ENCODE measurements around the gene AMIGO2.
"Not testable (repeated sequence)": the region's sequence is repeated elsewhere in the genome, so short reads cannot be mapped to it uniquely, and the experiment has no call there.

Gene AMIGO2

GRCh38 chr12:47074757-47075156 lies 5.0 kb downstream of the AMIGO2 start:
- no peak for DNase-seq (ENCODE audit: low read depth in 2 of 2)

- DNase-seq (ENCODE audit: low read depth in 2 of 2) = no peak
These were observed 5.8 kb downstream of the AMIGO2 start for GRCh38 chr12:47073951-47074350.

GRCh38 chr12:47071241-47071852 lies 8.4 kb downstream of the AMIGO2 start:
- no peak for DNase-seq (ENCODE audit: low read depth in 2 of 2)

DNA sequence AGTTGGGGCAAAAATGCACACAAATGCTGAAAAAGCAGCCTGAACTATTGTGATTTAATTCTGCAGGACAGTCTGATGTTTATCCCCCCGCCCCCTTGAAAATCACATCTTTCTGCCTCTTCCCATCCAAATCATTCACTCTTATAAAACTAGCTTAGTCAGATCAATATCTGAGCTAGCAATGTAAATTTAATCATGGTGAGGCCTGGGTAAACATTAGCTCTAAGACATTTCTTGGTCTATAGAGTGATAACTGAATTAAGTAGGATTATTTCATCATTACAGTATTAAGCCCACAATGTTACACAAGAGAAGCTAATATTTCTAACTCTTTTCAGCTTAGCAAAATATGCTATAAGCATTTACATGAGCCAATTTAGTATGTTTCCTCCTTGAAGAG lies 9.4 kb downstream of the AMIGO2 start:
- DNase-seq (ENCODE audit: low read depth in 2 of 2) = no peak

DNA sequence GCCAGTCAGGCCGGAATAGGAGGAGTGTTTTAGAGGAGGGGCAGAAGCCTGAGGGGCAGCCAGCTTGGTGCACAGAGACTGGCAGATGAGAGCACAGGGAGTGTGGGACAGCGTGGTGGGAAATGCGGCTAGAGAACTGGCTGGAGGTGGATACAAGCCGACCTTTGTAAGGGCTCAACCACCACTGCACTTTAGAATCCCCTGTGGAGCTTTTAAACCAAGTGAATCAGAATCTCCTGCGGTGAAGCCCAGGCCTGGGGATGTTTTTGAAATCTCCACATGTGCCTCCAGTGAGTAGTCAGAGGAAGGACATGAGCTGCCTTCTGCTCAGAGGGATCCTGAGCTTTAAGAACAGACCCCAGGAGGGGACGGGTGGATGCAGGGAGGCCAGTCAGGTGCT lies 11.2 kb downstream of the AMIGO2 start:
- no peak for DNase-seq (ENCODE audit: low read depth in 2 of 2)

DNA sequence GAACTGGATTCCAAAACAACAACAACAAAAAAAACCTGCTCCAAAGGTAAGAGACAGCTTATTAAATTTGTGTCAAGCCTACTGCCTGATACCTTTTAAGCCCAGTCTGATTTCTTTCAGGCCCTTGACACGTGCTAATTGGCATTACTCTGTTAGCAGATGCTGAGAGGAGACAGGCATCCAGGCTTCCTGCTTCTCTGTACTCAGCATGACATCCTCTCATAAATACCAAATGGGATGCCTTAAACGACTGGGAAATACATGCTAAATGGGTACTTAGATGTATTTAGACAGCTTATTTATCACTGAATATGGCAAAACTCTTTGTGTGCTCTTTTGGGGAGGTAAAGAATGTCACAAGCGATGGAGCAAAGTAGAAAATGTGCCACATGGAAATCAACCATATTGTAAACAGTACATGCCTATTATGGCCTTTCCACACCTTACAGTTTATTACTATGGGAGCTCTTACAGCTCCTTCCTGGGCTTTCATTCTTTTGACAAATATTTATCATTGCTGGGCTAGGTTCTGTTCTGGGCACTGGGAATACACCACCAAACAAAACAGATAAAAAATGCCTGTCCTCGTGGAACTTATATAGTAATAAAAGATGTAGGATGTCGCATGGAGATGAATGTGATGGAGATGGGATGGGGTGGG lies 11.9 kb downstream of the AMIGO2 start:
- DNase-seq (ENCODE audit: low read depth in 2 of 2) = no peak

DNA sequence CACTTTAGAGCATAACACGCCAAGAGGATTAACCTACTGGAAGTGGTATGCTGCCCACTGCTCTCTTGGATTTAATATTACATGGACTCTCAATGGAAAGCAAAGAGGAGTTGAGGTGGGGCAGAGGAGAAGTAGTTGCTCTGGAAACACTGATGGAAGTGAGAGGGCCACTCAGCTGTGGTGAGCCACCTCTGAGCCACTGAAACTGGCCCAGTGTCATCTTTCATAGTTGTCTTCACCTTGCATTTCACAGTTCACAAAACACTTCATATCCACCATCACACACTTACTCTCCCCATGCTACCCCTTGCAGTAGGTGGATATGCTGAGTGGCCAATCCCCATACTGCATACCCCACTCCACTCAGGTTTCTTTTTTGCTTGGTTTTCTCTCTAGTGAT lies 12.6 kb downstream of the AMIGO2 start:
- DNase-seq (ENCODE audit: low read depth in 2 of 2) = peak; percentile 25 to 32

- DNase-seq (ENCODE audit: low read depth in 2 of 2) = no peak
These were observed 13.3 kb downstream of the AMIGO2 start for GRCh38 chr12:47066278-47067025.

DNA sequence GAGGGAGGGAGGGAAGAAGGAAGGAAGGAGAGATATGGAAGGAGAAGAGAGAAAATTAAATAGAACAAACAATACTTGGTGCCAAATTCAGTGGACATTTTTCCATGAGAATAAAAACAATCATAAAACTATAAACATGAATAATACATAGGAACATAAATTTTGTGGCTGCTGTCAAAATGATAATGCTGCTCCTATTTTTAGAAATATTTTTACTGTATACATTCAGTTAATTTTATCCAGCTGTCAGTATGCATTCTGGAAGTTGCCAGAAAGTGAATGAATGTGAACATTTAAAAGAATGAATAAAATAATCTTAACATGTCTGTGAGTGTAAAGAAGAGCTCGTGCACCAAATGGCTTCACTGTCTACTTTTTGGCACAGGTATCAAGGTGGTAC lies 14.2 kb downstream of the AMIGO2 start:
- no peak for DNase-seq (ENCODE audit: low read depth in 2 of 2)

DNA sequence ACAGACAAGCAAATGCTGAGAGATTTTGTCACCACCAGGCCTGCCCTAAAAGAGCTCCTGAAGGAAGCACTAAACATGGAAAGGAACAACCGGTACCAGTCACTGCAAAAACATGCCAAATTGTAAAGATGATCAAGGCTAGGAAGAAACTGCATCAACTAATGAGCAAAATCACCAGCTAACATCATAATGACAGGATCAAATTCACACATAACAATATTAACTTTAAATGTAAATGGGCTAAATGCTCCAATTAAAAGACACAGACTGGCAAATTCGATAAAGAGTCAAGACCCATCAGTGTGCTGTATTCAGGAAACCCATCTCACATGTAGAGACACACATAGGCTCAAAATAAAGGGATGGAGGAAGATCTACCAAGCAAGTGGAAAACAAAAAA lies 21.1 kb downstream of the AMIGO2 start:
- DNase-seq (ENCODE audit: low read depth in 2 of 2) = not testable (repeated sequence)

DNA sequence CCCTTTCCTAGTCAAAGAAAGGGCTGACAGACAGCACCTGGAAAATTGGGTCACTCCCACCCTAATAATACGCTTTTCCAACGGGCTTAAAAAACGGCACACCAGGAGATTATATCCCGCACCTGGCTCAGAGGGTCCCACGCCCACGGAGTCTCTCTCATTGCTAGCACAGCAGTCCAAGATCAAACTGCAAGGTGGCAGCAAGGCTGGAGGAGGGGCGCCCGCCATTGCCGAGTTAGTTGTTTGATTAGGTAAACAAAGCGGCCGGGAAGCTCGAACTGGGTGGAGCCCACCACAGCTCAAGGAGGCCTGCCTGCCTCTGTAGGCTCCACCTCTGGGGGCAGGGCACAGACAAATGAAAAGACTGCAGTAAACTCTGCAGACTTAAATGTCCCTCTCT lies 22.8 kb downstream of the AMIGO2 start:
- DNase-seq (ENCODE audit: low read depth in 2 of 2) = not testable (repeated sequence)

DNA sequence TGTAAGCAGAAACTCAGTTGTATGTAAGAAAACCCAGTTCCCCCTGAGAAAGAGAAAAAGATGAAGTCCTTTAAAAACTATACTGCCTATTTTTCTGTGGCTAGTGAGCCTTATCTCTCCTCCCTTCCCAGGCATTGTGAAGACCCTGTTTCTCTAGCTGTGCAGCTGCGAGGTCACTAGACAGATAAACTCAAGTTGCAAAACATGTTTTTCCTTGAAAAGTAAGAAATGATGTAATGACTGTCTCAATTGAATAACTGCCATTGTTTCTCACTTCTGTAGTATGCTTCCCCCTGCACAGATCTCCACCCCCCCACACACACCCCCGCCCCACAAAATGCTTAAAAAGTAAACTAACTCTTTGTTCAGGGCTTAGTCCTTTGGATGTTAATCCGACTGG lies 23.9 kb downstream of the AMIGO2 start:
- not testable (repeated sequence) for DNase-seq (ENCODE audit: low read depth in 2 of 2)

GRCh38 chr12:47054659-47055058 lies 25.1 kb downstream of the AMIGO2 start:
- no peak for DNase-seq (ENCODE audit: low read depth in 2 of 2)

DNA sequence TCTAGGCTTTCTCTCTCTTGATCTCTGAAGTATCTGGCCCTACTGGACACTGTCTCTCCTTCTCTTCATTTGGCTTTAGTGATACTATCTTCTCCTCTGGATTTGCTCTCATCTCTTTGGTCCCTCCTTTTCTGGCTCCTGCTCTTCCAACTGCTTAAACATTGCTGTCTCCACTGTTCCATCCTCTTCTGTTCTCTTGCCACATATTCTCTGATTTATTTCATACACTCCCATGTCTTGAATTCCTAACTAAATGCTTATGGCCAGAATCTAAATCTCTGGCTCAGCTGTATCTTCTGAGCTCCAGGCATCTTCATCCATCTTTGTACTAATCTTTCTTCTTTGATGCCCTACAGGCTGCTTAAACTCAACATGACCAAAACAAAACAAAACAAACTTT lies 25.8 kb downstream of the AMIGO2 start:
- no peak for DNase-seq (ENCODE audit: low read depth in 2 of 2)

DNA sequence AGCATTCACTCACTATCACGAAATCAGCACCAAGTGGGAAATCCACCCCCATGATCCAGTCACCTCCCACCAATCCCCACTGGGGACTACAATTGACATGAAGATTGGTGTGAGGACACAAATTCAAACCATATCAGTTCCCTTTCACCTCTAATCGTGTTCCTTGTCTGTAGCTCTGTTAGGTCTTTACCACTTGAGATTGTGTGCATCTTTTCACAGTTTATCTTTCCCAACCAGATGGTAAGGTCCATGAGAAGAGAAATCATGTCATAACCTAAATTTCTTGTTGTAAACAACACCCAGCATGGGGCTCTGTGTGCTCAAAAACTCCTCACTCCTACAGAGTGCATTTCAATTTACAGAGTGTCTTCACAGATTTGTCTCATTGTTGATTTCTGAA lies 27.5 kb downstream of the AMIGO2 start:
- DNase-seq (ENCODE audit: low read depth in 2 of 2) = no peak

DNA sequence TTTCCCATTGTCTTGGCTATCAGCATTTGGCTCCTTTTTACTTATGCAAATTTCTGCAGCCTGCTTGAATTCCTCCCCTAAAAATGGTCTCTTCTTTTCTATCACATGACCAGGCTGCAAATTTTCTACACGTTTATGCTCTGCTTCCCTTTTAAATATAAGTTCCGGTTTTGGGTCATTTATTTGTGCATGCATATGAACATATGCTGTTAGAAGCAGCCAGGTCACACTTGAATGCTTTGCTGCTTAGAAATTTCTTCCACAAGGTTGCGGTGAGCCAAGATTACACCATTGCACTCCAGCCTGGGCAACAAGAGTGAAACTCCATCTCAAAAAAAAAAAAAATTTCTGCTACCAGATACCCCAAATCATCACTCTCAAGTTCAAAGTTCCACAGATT lies 28.5 kb downstream of the AMIGO2 start:
- DNase-seq (ENCODE audit: low read depth in 2 of 2) = not testable (repeated sequence)

GRCh38 chr12:47048541-47048940 lies 31.2 kb downstream of the AMIGO2 start:
- DNase-seq (ENCODE audit: low read depth in 2 of 2) = no peak

GRCh38 chr12:47041327-47041726 lies 38.4 kb downstream of the AMIGO2 start:
- DNase-seq (ENCODE audit: low read depth in 2 of 2) = no peak

GRCh38 chr12:47039756-47040155 lies 40.0 kb downstream of the AMIGO2 start:
- DNase-seq (ENCODE audit: low read depth in 2 of 2) = no peak

DNA sequence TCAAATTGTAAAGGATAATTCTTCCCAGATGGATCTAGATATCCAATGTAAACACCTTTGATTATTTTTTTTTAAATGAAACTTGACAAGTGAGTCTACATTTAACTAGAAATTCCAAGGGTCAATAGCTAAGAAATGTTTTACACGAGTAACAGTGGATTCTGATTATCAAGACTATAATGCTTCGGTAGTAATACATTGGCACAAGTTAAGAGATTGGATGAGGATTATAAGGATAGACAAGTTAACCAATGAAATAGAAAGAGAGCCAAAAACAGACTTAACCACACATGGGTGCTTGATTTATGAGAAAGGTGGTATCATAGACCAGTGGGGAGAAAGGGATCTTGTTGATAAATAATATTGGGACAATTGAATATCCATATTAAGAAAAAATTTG lies 40.7 kb downstream of the AMIGO2 start:
- DNase-seq (ENCODE audit: low read depth in 2 of 2) = no peak

DNA sequence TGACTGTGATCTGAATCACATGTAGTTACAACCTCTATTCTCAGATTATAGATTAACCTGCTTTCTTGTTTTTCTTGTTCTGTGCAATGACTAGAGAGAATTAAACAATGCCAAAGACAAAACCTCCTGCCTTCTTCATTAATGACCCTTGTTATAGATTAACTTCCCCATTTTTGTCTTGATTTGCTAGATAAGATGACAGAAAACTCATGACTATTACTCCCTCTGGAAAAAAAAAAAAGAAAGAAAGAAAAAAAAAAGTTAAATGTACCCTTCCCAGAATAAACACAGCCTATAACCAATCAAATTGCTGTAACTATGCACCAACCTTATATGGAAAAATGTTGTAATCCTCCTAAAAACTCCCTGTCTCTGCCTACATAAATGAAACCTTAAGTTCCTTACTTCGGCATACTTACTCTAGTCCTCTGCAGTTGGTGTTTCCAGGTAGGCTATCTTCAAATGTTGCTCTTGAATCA lies 41.5 kb downstream of the AMIGO2 start:
- no peak for DNase-seq (ENCODE audit: low read depth in 2 of 2)

DNA sequence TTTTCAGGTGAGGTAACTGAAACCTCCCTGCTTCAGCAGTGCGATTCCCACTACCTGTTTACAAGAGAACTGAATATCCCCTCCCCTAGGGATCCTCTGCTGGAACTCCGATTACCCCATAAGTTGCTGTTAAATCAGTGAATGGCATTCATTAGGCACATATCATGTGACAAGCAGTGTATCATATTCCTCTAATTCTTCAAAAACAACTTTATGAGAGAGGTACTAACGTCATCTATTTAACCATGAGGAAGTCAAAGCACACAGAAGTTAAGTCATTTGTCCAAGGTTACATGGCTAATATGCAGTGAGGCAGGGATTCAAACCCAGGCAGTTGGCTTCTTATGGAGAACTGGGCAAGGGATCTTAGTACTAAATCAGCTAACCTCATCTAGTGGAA lies 44.3 kb downstream of the AMIGO2 start:
- no peak for DNase-seq (ENCODE audit: low read depth in 2 of 2)

DNA sequence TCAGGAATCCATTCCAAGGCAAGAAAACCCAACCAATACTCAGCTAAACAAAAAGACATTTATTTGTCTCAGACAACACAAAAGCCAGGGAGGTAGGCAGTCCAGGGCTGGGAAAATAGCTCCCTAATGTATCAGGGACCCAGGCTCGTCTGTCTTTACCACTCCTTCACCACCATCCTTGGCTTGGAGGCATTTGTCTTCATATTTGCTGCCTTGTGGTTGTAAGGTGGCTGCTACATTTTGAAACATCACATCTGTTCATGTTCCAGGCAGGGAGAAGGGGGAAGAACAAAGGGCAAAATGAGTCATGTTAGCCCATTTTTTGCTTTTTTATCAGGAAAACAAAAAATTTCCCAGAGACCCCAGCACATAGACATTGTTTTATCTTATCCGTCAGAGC lies 45.1 kb downstream of the AMIGO2 start:
- DNase-seq (ENCODE audit: low read depth in 2 of 2) = no peak
